Esophagus squamous epithelium (tissue), 4 donors: ENCODE results near the gene CXCL9.

Experiments
- POLR2A ChIP-seq, 4 donors: fragments of 450-650 bp; IDR thresholded peaks; one replicate each; pipeline ENCODE4 v1.6.1; 2017; ENCODE audit warnings: antibody characterized with exemption in 4 of 4, mild to moderate bottlenecking in 4 of 4, moderate library complexity in 3 of 4
- TF ChIP-seq, protein P1 (sequence below), 6 experiments: fragments of 450-650 bp in 4 of 6; fragments of 200-600 bp in 2 of 6; sonication (generic) in 2 of 6; IDR thresholded peaks; one replicate each; pipeline ENCODE4 v1.5.1; 2016 to 2019; ENCODE audit warnings: antibody characterized with exemption in 6 of 6, mild to moderate bottlenecking in 4 of 6, moderate library complexity in 4 of 6

DNA sequence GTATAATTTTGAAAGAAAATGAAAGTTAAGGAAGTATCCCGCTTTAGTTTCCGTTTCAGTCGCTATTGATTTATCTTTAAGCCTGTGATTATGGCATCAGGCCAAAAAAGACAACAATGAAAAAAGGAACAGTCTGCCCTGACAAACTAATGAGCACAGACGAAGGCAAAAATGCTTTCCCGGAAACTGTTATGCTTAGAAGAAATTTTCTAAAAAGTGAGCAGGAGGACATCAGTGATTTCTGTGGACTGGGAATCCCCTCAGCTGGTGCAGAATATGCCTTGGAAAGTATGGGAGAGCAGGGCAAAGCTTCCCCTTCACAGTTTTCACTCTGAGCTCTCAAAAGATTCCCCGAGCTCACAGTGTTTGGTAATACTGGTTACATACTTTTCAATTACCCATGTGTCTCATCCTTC, 21.0 kb upstream of the CXCL9 start:
- TF ChIP-seq, protein P1, sequence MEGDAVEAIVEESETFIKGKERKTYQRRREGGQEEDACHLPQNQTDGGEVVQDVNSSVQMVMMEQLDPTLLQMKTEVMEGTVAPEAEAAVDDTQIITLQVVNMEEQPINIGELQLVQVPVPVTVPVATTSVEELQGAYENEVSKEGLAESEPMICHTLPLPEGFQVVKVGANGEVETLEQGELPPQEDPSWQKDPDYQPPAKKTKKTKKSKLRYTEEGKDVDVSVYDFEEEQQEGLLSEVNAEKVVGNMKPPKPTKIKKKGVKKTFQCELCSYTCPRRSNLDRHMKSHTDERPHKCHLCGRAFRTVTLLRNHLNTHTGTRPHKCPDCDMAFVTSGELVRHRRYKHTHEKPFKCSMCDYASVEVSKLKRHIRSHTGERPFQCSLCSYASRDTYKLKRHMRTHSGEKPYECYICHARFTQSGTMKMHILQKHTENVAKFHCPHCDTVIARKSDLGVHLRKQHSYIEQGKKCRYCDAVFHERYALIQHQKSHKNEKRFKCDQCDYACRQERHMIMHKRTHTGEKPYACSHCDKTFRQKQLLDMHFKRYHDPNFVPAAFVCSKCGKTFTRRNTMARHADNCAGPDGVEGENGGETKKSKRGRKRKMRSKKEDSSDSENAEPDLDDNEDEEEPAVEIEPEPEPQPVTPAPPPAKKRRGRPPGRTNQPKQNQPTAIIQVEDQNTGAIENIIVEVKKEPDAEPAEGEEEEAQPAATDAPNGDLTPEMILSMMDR (IDR thresholded peaks at IDR 0.05): no peak
- no peak for TF ChIP-seq POLR2A (IDR thresholded peaks at IDR 0.05)
